GM12865 (cell line): ENCODE measurements around the gene COX6A1.
"Not testable (repeated sequence)": the region's sequence is repeated elsewhere in the genome, so short reads cannot be mapped to it uniquely, and the experiment has no call there.

Source experiments
- DNase-seq: peaks from one replicate; pipeline ENCODE4 v3.0.0; 2010; ENCODE audit warnings: low read depth
- H3K4me3 ChIP-seq: 2 replicates; pipeline ENCODE4 v1.5.1; 2011; ENCODE audit warnings: mild to moderate bottlenecking, low read depth, low read length, control low read depth
- CTCF ChIP-seq: IDR thresholded peaks from 2 replicates; pipeline ENCODE4 v1.5.1; 2011; ENCODE audit warnings: low read length, control low read depth, low read depth, inconsistent platforms; ENCODE audit not compliant: insufficient read depth; ENCODE audit errors: missing control alignments

COX6A1 gene

GRCh38 chr12:120485961-120486881 is 48.3 kb downstream of the COX6A1 start:
- no peak overlapping the region for H3K4me3 ChIP-seq
- TF ChIP-seq CTCF: no peak
- no peak for DNase-seq

DNA sequence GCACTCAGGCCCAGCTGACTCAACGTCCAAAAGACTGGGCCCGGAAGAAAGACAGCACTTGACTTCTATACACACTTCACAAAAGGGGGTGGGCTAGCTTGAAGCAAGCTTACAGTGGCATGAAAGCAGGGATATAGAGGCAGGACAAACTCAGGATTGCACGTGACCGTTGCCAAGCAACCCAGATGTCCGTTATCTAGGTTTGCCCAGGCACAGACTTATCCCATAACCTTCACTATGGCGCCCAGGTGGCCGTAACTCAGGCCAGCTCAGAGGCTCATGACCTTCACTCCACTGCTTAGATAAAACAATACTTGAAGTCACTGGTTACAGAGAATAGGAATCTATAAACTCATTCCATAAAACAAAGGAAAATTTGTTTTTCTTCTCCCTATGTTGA is 49.6 kb downstream of the COX6A1 start:
- DNase-seq, H3K4me3 ChIP-seq: not testable (repeated sequence)

DNA sequence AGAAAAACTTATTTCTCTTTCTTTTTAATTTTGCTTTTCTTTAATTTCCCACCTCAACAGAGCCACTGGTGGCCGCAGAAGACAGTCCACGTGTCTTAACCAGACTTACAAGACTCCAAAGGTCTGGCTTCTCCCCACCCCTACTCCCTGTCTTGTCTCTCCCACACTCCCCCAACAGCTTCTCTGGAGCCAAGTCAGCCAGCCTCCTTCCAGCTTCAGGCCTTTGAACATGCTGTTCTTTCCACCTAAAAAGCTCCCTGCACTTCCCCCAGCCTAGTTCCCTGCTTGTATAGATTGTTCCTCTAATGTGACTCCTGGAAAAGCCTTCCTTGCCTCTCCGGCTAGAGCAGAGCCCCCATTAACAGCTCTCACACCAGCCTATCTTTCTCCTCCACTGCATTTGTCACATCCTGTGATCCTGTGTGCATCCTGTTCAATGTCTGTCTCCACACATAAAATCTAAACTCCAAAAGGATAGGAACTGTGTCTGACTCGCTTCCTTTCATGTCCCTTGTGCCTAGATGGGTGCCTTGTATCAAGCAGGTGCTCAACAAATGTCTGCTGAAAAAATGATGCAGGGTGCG is 50.2 kb downstream of the COX6A1 start:
- no peak overlapping the region for H3K4me3 ChIP-seq
- no peak for TF ChIP-seq CTCF
- no peak for DNase-seq

DNA sequence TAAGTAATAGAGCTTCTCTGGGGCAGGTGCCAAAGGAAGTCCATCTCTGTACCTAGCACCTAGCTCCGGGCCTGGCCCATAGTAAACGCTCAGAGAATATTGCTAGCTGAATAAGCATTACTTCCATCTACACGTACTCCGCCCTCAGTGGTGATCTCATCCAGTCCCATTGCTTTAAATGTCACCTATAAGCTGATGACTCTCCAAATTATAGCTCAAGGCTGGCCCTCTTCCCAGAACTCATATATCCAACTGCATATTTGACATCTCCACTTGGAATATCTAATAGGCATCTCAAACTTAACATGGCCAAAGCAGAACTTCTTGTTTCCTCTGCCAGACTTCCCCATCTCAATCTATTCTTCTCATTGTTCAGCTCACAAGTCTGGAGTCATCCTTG is 51.1 kb downstream of the COX6A1 start:
- TF ChIP-seq CTCF: no peak
- DNase-seq: no peak
- no peak overlapping the region for H3K4me3 ChIP-seq

DNA sequence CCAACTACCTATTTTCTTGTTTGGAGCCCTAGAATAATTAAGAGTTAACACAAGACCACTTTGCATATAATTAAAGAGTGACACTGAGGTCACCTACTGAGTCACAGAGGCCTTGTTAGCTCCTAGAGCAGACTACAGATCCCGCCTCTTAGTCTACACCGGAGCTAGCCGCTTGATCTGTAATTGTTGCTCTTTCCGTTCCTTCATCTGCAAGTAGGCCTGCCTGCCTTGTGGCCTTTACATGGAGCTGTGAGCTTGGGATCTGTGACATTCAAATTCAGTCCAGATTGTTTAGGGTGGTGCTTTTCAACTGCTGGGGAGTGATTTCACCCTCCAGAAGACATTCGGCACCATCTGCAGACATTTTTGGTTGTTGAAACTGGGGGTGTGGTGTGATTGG is 52.4 kb downstream of the COX6A1 start:
- no peak overlapping the region for H3K4me3 ChIP-seq
- DNase-seq: no peak
- TF ChIP-seq CTCF: no peak
